D721Med (cell line): Measurements from ENCODE around the gene MAN2B1.
"Not testable (repeated sequence)": the region's sequence is repeated elsewhere in the genome, so short reads cannot be mapped to it uniquely, and the experiment has no call there.

Experiments
- DNase-seq: peaks from one replicate; pipeline ENCODE4 v3.0.0; 2011; ENCODE audit warnings: low spot score; ENCODE audit not compliant: insufficient read length
- FAIRE-seq: peaks from 2 replicates; lab custom pipeline; 2011; peaks lifted over from hg19 to GRCh38; lab: Jason Lieb, UNC
- CTCF ChIP-seq: IDR thresholded peaks from 2 replicates; pipeline ENCODE4 v1.5.1; 2012; ENCODE audit warnings: mild to moderate bottlenecking, control low read depth; ENCODE audit not compliant: insufficient read depth; ENCODE audit errors: missing control alignments

Gene MAN2B1

GRCh38 chr19:12647047-12647446 lies 19.5 kb downstream of the MAN2B1 start:
- TF ChIP-seq CTCF, result no peak
- DNase-seq (no peak), FAIRE-seq (no peak)

DNA sequence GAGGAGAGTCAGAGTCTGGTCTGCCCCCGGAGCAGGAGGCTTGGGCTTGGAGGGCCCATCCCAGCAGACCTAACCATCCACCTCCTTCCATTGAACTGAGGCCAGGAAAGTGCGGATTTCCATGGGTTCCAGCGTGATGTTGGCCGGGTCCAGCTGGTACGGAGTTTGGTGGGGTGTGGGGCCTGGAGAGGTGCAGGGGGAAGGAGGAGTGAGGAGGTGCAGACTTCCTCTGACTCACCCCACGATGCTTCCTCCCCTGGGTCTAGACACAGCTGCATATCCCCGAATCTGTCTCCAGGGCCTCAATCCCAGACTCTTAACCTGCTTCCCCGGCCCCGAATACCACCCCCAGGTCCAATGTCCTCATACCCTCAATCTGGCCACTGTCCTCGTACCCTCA lies 20.0 kb downstream of the MAN2B1 start:
- DNase-seq (no peak), FAIRE-seq (no peak)
- TF ChIP-seq CTCF, result no peak

DNA sequence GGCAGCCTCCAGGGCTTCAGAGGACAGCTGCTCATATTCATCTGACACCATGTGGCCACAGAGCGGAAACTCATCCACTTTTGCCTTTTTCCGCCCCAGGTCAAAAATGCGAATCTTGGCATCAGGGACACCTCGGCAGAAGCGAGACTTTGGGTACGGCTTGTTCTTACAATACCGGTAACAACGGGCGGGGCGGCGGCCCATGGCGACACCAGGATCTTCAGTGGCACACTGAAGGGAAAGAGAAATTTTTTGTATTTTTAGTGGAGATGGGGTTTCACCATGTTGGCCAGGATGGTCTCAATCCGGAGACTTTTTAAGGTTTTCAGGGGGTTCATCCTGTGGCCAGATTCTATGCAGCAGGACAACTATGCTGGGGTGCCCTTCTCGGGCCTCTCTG lies 22.8 kb downstream of the MAN2B1 start:
- FAIRE-seq, DNase-seq: not testable (repeated sequence)

- no peak for FAIRE-seq
- DNase-seq, result peak; percentile 3
- TF ChIP-seq CTCF, result no peak
Measured at GRCh38 chr19:12642506-12642905, 24.0 kb downstream of the MAN2B1 start.

DNA sequence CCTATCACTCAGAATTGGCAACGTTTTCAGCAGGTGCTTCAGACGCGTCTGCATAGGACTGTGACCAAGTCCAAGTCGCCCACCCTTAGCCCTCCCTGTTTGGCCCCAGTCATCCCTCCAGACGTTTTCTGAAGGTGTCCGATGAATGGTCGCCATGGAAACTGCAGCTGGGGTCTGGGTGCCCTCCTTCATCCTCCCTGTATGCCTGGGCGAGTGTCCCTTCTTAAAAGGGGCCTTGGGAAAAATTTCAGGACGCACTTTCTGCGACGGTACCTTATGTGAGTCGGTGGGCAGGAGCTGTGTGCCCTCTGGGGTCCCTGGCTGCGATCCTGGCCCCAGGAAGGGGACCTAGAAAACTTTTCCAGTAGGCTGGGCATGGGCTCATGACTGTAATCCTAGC lies 25.1 kb downstream of the MAN2B1 start:
- peak; percentile 6 for DNase-seq
- no peak for TF ChIP-seq CTCF
- FAIRE-seq, result no peak

GRCh38 chr19:12639901-12640613 lies 26.5 kb downstream of the MAN2B1 start:
- DNase-seq (peak; percentile 63), FAIRE-seq (no peak)
- TF ChIP-seq CTCF, result peak; percentile 86

DNA sequence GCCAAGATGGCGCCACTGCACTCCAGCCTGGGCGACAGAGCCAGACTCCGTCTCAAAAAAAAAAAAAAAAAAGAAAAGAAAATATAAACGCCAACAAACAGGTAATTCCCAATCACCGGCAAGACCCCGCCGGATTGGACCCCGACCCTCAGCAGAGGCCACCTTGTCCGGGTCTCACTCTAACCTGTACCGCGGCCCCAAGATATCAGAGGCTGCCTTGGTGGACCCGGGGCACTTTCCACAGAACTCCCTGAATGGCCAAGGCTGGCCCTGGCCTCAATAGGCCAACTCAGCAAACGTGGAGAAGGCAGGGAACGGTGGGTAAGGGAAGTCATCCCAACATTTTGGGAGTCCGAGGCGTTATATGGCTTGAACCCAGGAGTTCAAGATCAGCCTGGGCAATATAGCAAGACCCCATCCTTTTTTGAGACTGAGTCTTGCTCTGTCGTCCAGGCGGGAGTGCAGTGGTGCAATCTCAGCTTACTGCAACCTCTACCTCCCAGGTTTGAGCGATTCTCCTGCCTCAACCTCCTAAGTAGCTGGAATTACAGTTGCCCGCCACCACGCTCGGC lies 27.8 kb downstream of the MAN2B1 start:
- DNase-seq (no peak), FAIRE-seq (no peak)
- no peak for TF ChIP-seq CTCF
